ENCODE results near the gene CCDC83.

- TF ChIP-seq RBM39 (optimal IDR thresholded peaks at IDR 0.05; ENCODE audit: low read depth, low read length) (no peak), NFXL1 (CRISPR knock-in tag; IDR thresholded peaks at IDR 0.05) (no peak), NFATC3 (IDR thresholded peaks at IDR 0.05) (no peak), ZNF75A (CRISPR knock-in tag; IDR thresholded peaks at IDR 0.05) (no peak), ADNP (tag; IDR thresholded peaks at IDR 0.05) (no peak), JUND (IDR thresholded peaks at IDR 0.05; ENCODE audit: borderline replicate concordance, low read depth, low read length) (no peak), JUND (tag; IDR thresholded peaks at IDR 0.05; ENCODE audit: borderline replicate concordance, low read depth, low read length) (no peak)
- TF ChIP-seq, protein P1, sequence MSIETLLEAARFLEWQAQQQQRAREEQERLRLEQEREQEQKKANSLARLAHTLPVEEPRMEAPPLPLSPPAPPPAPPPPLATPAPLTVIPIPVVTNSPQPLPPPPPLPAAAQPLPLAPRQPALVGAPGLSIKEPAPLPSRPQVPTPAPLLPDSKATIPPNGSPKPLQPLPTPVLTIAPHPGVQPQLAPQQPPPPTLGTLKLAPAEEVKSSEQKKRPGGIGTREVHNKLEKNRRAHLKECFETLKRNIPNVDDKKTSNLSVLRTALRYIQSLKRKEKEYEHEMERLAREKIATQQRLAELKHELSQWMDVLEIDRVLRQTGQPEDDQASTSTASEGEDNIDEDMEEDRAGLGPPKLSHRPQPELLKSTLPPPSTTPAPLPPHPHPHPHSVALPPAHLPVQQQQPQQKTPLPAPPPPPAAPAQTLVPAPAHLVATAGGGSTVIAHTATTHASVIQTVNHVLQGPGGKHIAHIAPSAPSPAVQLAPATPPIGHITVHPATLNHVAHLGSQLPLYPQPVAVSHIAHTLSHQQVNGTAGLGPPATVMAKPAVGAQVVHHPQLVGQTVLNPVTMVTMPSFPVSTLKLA (conservative IDR thresholded peaks at IDR 0.05), result no peak
These were observed 67.2 kb downstream of the CCDC83 start for GRCh38 chr11:85922367-85922766.

Data from K562 (cell line).